ENCODE measurements around the gene HSDL2. TPM values are rescaled to one million over a fixed set of nuclear protein-coding genes. Genes with fewer than 3 reads are reported as not detected.

Gene HSDL2
- total RNA-seq (2014; rRNA removed; shearing (Covaris generic)): 26.3 and 37.4 TPM in 2 replicates

GRCh38 chr9:112380102-112380824, at the start of gene HSDL2:
TSS of gene HSDL2 (plus strand) at chr9:112380108. CDS start at chr9:112380164, 56 bp downstream.
- H3K9me3 ChIP-seq (replicated peaks): no peaks in the 10 kb centered on the region
- peak in 1 of 2 experiments; percentile 79 for DNase-seq (ENCODE audit: low read depth in 1 of 2, low spot score in 2 of 2)
- H3K27ac ChIP-seq: peak within 1 kb of the TSS; percentile 91
- H3K4me3 ChIP-seq: peak within 1 kb of the TSS; percentile 70
- H3K36me3 ChIP-seq: peaks cover 9% of the 10 kb centered on the region
- no peaks in the 10 kb centered on the region for H3K27me3 ChIP-seq (replicated peaks)
- H3K4me1 ChIP-seq (replicated peaks): peaks cover 22% of the 10 kb centered on the region

- DNase-seq (ENCODE audit: low read depth in 1 of 2, low spot score in 2 of 2): no peak
Measured at GRCh38 chr9:112331674-112331952, 48.3 kb upstream of the HSDL2 start.

GRCh38 chr9:112332214-112332613, 47.7 kb upstream of the HSDL2 start:
- Histone ChIP-seq H3K36me3 (peaks cover 6% of the 10 kb centered on the region), H3K27me3 (replicated peaks) (no peaks in the 10 kb centered on the region), H3K4me1 (replicated peaks) (peaks cover 16% of the 10 kb centered on the region), H3K27ac (peak overlapping the region; percentile 79), H3K4me3 (peak overlapping the region; percentile 96), H3K9me3 (replicated peaks) (no peaks in the 10 kb centered on the region)
- DNase-seq (ENCODE audit: low read depth in 1 of 2, low spot score in 2 of 2): no peak

More at GRCh38 chr9:112331674-112331952, 48.3 kb upstream of the HSDL2 start:
- H3K36me3 ChIP-seq: peaks cover 6% of the 10 kb centered on the region
- peak overlapping the region; percentile 46; the same call in 1 of the 2 replicates for H3K27ac ChIP-seq
- no peaks in the 10 kb centered on the region for H3K9me3 ChIP-seq (replicated peaks)
- no peaks in the 10 kb centered on the region for H3K27me3 ChIP-seq (replicated peaks)
- peak overlapping the region; percentile 96 for H3K4me3 ChIP-seq
- peaks cover 16% of the 10 kb centered on the region for H3K4me1 ChIP-seq (replicated peaks)

GRCh38 chr9:112332674-112332976, 47.3 kb upstream of the HSDL2 start:
- Histone ChIP-seq H3K4me3 (peak overlapping the region; percentile 96), H3K27me3 (replicated peaks) (no peaks in the 10 kb centered on the region), H3K9me3 (replicated peaks) (no peaks in the 10 kb centered on the region), H3K27ac (peak overlapping the region; percentile 79), H3K4me1 (replicated peaks) (peaks cover 16% of the 10 kb centered on the region), H3K36me3 (peaks cover 6% of the 10 kb centered on the region)
- no peak for DNase-seq (ENCODE audit: low read depth in 1 of 2, low spot score in 2 of 2)

- Histone ChIP-seq H3K4me3 (peak within 1 kb of the TSS; percentile 96), H3K36me3 (peaks cover 6% of the 10 kb centered on the region), H3K27ac (peak within 1 kb of the TSS; percentile 86), H3K27me3 (replicated peaks) (no peaks in the 10 kb centered on the region), H3K4me1 (replicated peaks) (peaks cover 17% of the 10 kb centered on the region), H3K9me3 (replicated peaks) (no peaks in the 10 kb centered on the region)
- peak; percentile 74 to 86 for DNase-seq (ENCODE audit: low read depth in 1 of 2, low spot score in 2 of 2)
Measured at GRCh38 chr9:112332977-112333638, 46.8 kb upstream of the HSDL2 start, which contains the start of gene PTBP3. TSS of gene PTBP3 (minus strand) at chr9:112333619. CDS start at chr9:112297865, 35,754 bp downstream.

GRCh38 chr9:112333639-112334431, 46.1 kb upstream of the HSDL2 start:
- H3K9me3 ChIP-seq (replicated peaks): no peaks in the 10 kb centered on the region
- peak overlapping the region; percentile 96 for H3K4me3 ChIP-seq
- no peaks in the 10 kb centered on the region for H3K27me3 ChIP-seq (replicated peaks)
- DNase-seq (ENCODE audit: low read depth in 1 of 2, low spot score in 2 of 2): peak; percentile 92
- H3K36me3 ChIP-seq: peaks cover 6% of the 10 kb centered on the region
- H3K4me1 ChIP-seq (replicated peaks): peaks cover 21% of the 10 kb centered on the region
- H3K27ac ChIP-seq: peak overlapping the region; percentile 86

GRCh38 chr9:112334432-112334841, 45.5 kb upstream of the HSDL2 start:
- H3K27me3 ChIP-seq (replicated peaks): no peaks in the 10 kb centered on the region
- peak in 1 of 2 experiments; percentile 50 for DNase-seq (ENCODE audit: low read depth in 1 of 2, low spot score in 2 of 2)
- H3K4me3 ChIP-seq: peak overlapping the region; percentile 47
- H3K27ac ChIP-seq: peak overlapping the region; percentile 86
- peaks cover 22% of the 10 kb centered on the region for H3K4me1 ChIP-seq (replicated peaks)
- peaks cover 6% of the 10 kb centered on the region for H3K36me3 ChIP-seq
- H3K9me3 ChIP-seq (replicated peaks): no peaks in the 10 kb centered on the region

- Histone ChIP-seq H3K4me1 (replicated peaks) (peaks cover 34% of the 10 kb centered on the region), H3K27me3 (replicated peaks) (no peaks in the 10 kb centered on the region), H3K9me3 (replicated peaks) (no peaks in the 10 kb centered on the region), H3K27ac (no peak overlapping the region), H3K36me3 (peaks cover 6% of the 10 kb centered on the region), H3K4me3 (no peak overlapping the region)
- no peak for DNase-seq (ENCODE audit: low read depth in 1 of 2, low spot score in 2 of 2)
Measured at GRCh38 chr9:112337547-112337946, 42.4 kb upstream of the HSDL2 start.

- Histone ChIP-seq H3K27ac (no peak overlapping the region), H3K36me3 (no peaks in the 10 kb centered on the region), H3K27me3 (replicated peaks) (no peaks in the 10 kb centered on the region), H3K9me3 (replicated peaks) (no peaks in the 10 kb centered on the region), H3K4me1 (replicated peaks) (peaks cover 37% of the 10 kb centered on the region), H3K4me3 (no peak overlapping the region)
- DNase-seq (ENCODE audit: low read depth in 1 of 2, low spot score in 2 of 2): peak; percentile 28 to 46
Measured at GRCh38 chr9:112338561-112338960, 41.3 kb upstream of the HSDL2 start.

- H3K4me3 ChIP-seq: no peak overlapping the region
- H3K36me3 ChIP-seq: no peaks in the 10 kb centered on the region
- no peak overlapping the region for H3K27ac ChIP-seq
- H3K4me1 ChIP-seq (replicated peaks): peaks cover 31% of the 10 kb centered on the region
- H3K9me3 ChIP-seq (replicated peaks): no peaks in the 10 kb centered on the region
- no peak for DNase-seq (ENCODE audit: low read depth in 1 of 2, low spot score in 2 of 2)
- no peaks in the 10 kb centered on the region for H3K27me3 ChIP-seq (replicated peaks)
Measured at GRCh38 chr9:112339886-112340285, 40.0 kb upstream of the HSDL2 start.

GRCh38 chr9:112341730-112342129, 38.2 kb upstream of the HSDL2 start:
- DNase-seq (ENCODE audit: low read depth in 1 of 2, low spot score in 2 of 2): peak; percentile 65 to 82
- H3K27me3 ChIP-seq (replicated peaks): no peaks in the 10 kb centered on the region
- peaks cover 30% of the 10 kb centered on the region for H3K4me1 ChIP-seq (replicated peaks)
- H3K9me3 ChIP-seq (replicated peaks): no peaks in the 10 kb centered on the region
- no peaks in the 10 kb centered on the region for H3K36me3 ChIP-seq
- H3K27ac ChIP-seq: peak overlapping the region; percentile 46
- no peak overlapping the region for H3K4me3 ChIP-seq

GRCh38 chr9:112348257-112349007, 31.5 kb upstream of the HSDL2 start:
- Histone ChIP-seq H3K4me1 (replicated peaks) (no peaks in the 10 kb centered on the region), H3K4me3 (no peak overlapping the region), H3K27me3 (replicated peaks) (no peaks in the 10 kb centered on the region), H3K36me3 (no peaks in the 10 kb centered on the region), H3K9me3 (replicated peaks) (no peaks in the 10 kb centered on the region), H3K27ac (no peak overlapping the region)
- no peak for DNase-seq (ENCODE audit: low read depth in 1 of 2, low spot score in 2 of 2)

- Histone ChIP-seq H3K36me3 (no peaks in the 10 kb centered on the region), H3K27me3 (replicated peaks) (no peaks in the 10 kb centered on the region), H3K9me3 (replicated peaks) (no peaks in the 10 kb centered on the region), H3K4me1 (replicated peaks) (no peaks in the 10 kb centered on the region), H3K4me3 (no peak overlapping the region), H3K27ac (no peak overlapping the region)
- no peak for DNase-seq (ENCODE audit: low read depth in 1 of 2, low spot score in 2 of 2)
Measured at GRCh38 chr9:112349008-112349333, 30.9 kb upstream of the HSDL2 start.
